CD4-positive, alpha-beta T cell treated with Interleukin-2 at 100 ng/mL for 4 hours (primary cell): ENCODE measurements around the gene HPSE.

Experiments used
- DNase-seq: peaks from one replicate; pipeline ENCODE4 v3.0.0-alpha.2; 2020; ENCODE audit warnings: low spot score

Gene HPSE

GRCh38 chr4:83247415-83248357, 87.0 kb downstream of the HPSE start:
- no peak for DNase-seq
